Naive thymus-derived CD4-positive, alpha-beta T cell (primary cell): ENCODE results near the gene RAB10. TPM values are rescaled to one million over a fixed set of nuclear protein-coding genes. Genes with fewer than 3 reads are reported as not detected.
"Not testable (repeated sequence)": the region's sequence is repeated elsewhere in the genome, so short reads cannot be mapped to it uniquely, and the experiment has no call there.

Experiments used
- ATAC-seq: fragments of 150-1000 bp; cut with Tn5 transposase; 2 replicates; pipeline ENCODE4 v1.10.0; 2021; ENCODE audit warnings: mild to moderate bottlenecking, moderate library complexity
- CTCF ChIA-PET: fragments of 350-600 bp; sonication (Branson Sonifier 250); formaldehyde crosslinking; loops from one replicate; lab custom pipeline; 2021; ENCODE audit warnings: antibody characterized with exemption; lab: Charles Lee
- POLR2A ChIA-PET: fragments of 350-600 bp; sonication (Branson Sonifier 250); formaldehyde crosslinking; loops from one replicate; lab custom pipeline; 2021; ENCODE audit warnings: antibody characterized with exemption, inconsistent platforms; lab: Charles Lee
- DNase-seq, 9 donors: peaks; one replicate each; pipeline versions ENCODE4 v3.0.0 to v3.0.0-alpha.2; 2020 to 2022; ENCODE audit warnings: mixed read lengths in 1 of 9
- H3K27ac ChIP-seq: one replicate; pipeline ENCODE4 v1.7.0; 2013; ENCODE audit warnings: mild to moderate bottlenecking, low read depth, low read length, moderate library complexity
- H3K27me3 ChIP-seq, 2 donors: one replicate each; pipeline ENCODE4 v1.7.0; 2013; ENCODE audit warnings: low read length in 2 of 2, mild to moderate bottlenecking in 2 of 2, moderate library complexity in 2 of 2; ENCODE audit not compliant: control insufficient read depth in 2 of 2, insufficient read depth in 2 of 2
- H3K36me3 ChIP-seq, 3 experiments: 1 replicate in 2 of 3; 2 replicates in 1 of 3; pipeline ENCODE4 v1.7.0; 2013; ENCODE audit warnings: low read length in 3 of 3, mild to moderate bottlenecking in 3 of 3, moderate library complexity in 1 of 3; ENCODE audit not compliant: insufficient read depth in 3 of 3, control insufficient read depth in 2 of 3
- H3K4me1 ChIP-seq, 2 donors: one replicate each; pipeline ENCODE4 v1.7.0; 2013; ENCODE audit warnings: low read length in 2 of 2, mild to moderate bottlenecking in 2 of 2, moderate library complexity in 1 of 2; ENCODE audit not compliant: control insufficient read depth in 2 of 2, insufficient read depth in 2 of 2
- H3K4me3 ChIP-seq: 2 replicates; pipeline ENCODE4 v1.7.0; 2013; ENCODE audit warnings: mild to moderate bottlenecking, low read length
- H3K9me3 ChIP-seq, 3 experiments: 1 replicate in 2 of 3; 2 replicates in 1 of 3; pipeline ENCODE4 v1.7.0; 2013; ENCODE audit warnings: low read length in 3 of 3; ENCODE audit not compliant: control insufficient read depth in 2 of 3
- H3K27ac Mint-ChIP-seq, 9 donors: one replicate each; pipeline ENCODE4 v1.8.0; 2020 to 2022; ENCODE audit warnings: mixed read lengths in 9 of 9, mild to moderate bottlenecking in 8 of 9, moderate library complexity in 5 of 9, inconsistent platforms in 2 of 9
- H3K27me3 Mint-ChIP-seq, 5 donors: one replicate each; pipeline ENCODE4 v1.8.0; 2021 to 2022; ENCODE audit warnings: mixed read lengths in 5 of 5, mild to moderate bottlenecking in 1 of 5
- H3K36me3 Mint-ChIP-seq, 5 donors: one replicate each; pipeline ENCODE4 v1.8.0; 2020 to 2022; ENCODE audit warnings: mixed read lengths in 5 of 5, mild to moderate bottlenecking in 3 of 5, inconsistent platforms in 1 of 5
- H3K4me1 Mint-ChIP-seq, 7 donors: one replicate each; pipeline ENCODE4 v1.8.0; 2020 to 2022; ENCODE audit warnings: mixed read lengths in 7 of 7, mild to moderate bottlenecking in 3 of 7, inconsistent platforms in 1 of 7
- H3K4me3 Mint-ChIP-seq, 10 donors: one replicate each; pipeline ENCODE4 v1.8.0; 2020 to 2022; ENCODE audit warnings: mild to moderate bottlenecking in 10 of 10, mixed read lengths in 10 of 10, moderate library complexity in 6 of 10, inconsistent platforms in 2 of 10
- H3K9me3 Mint-ChIP-seq, 11 donors: one replicate each; pipeline ENCODE4 v1.8.0; 2020 to 2022; ENCODE audit warnings: mixed read lengths in 11 of 11, mild to moderate bottlenecking in 4 of 11, inconsistent platforms in 1 of 11, moderate library complexity in 1 of 11
- intact Hi-C, 2 donors: fragments of 100-400 bp; cut with micrococcal nuclease; formaldehyde crosslinking; loops; one replicate each; pipeline ENCODE4 v1.15.1; 2023
- polyA plus RNA-seq, 2 donors: library from polyadenylated mRNA; unstranded; fragments of 300-500 nt; fragmentation: Illumina TruSeq; gene quantifications; one replicate each; pipeline ENCODE4 v1.2.3, GENCODE V29; 2021
- total RNA-seq, 6 experiments: library from RNA in 5 of 6; stranded (reverse) in 5 of 6; gene quantifications; 1 replicate in 5 of 6; 2 replicates in 1 of 6; pipeline ENCODE4 v1.2.3 and lab custom pipeline; 2021 to 2026

RAB10 gene
- total and polyA plus RNA-seq, 7 experiments from 2014 or later, result 25.6 to 108 (median 60.5) TPM

DNA sequence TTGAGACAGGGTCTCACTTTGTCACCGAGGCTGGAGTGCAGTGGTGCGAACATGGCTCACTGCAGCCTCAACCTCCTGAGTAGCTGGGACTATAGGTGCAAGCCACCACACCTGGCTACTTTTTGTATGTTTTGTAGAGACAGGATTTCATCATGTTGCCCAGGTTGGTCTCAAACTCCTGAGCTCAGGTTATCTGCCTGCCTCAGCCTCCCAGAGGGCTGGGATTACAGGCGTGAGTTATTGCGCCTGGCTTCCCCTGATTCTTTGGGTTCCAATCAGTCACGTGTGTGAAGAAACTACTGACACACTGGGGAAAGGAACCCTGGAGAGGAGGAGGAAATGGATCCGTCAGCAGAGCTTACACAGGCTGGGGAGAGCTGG is 22.3 kb upstream of the RAB10 start:
- no peaks in the 10 kb centered on the region for H3K27me3 ChIP-seq
- H3K27me3 Mint-ChIP-seq, result peaks cover 0 to 5% (median 0%) of the 10 kb centered on the region in 5 donors
- no peaks in the 10 kb centered on the region for H3K36me3 Mint-ChIP-seq
- H3K4me1 ChIP-seq, result no peaks in the 10 kb centered on the region
- ATAC-seq (no peak), DNase-seq (no peak)
- intact Hi-C loops, result no loop called here
- H3K9me3 ChIP-seq, result no peaks in the 10 kb centered on the region
- no peaks in the 10 kb centered on the region for H3K36me3 ChIP-seq
- H3K27ac ChIP-seq, result no peak overlapping the region
- H3K4me3 ChIP-seq, result no peak overlapping the region
- H3K27ac Mint-ChIP-seq, result no peak overlapping the region
- peaks cover 0 to 10% (median 0%) of the 10 kb centered on the region in 7 donors for H3K4me1 Mint-ChIP-seq
- ChIA-PET POLR2A (no interaction called here), CTCF (interaction anchor here (0.8 kb wide), 1 partner anchor 16 kb away, joined by 4 read pairs; no protein-coding TSS in a partner anchor)
- H3K4me3 Mint-ChIP-seq, result no peak overlapping the region
- peaks cover 0 to 5% (median 0%) of the 10 kb centered on the region in 11 donors for H3K9me3 Mint-ChIP-seq

DNA sequence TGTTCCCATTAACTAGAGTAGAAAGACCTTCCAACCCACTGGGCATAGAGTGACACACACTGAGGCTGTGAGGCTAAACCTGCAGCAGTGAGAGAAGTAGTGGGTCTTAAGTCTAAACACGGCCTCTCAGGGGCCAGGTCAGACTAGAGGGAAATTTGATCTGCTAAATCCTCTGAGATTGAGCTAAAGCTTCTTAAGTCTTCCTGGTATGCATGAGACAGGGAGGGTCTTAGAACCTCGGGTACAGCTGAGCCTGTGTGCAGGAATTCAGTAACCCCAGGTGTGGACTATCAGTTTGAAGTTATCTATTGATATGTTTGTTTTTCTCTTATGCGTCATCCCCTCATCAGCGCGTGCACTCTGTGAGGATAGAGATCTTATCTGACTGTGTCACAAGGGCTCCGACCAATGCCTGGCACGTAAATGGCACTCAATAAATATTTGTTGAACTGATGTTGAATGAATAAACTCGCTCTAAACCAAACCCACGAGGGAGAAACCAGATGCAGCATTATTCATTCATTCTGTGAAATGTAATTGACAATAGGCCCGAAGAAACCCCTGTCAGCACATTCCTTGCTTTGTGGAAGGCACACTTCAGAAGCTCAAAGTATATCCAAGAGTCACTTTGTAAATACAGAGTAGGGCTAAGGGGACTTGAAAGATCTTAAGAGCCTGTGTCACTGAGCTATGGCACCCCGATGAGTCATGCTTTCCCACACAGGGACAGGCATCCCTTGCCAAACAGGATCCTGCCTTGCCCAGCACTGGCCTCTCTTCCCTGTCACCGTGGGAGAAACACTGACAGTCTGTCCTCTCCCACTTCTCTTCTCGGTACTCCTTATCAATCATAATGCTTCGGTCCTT is 21.7 kb upstream of the RAB10 start:
- ATAC-seq, result no peak
- POLR2A ChIA-PET, result no interaction called here
- no peak overlapping the region for H3K27ac Mint-ChIP-seq

DNA sequence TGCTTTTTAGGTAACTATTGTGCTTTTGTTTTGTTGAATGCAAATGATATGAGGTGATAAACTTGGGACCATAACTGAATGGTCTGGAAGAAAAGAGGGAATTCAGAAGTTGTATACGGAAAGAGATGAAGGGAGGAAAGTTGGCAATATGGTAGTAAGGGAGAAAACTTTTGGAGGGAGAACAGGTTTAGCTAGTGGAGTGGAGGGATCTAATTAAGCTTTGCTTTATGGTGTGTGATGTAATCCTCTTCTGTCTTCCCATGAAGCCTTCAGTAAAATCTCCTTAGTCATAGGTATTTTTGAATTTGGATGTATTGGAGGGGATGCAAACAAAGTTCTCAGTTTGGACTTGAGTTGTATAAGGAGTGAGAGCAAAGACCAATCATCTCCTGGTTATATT is 20.2 kb upstream of the RAB10 start:
- Mint-ChIP-seq H3K27ac (no peak overlapping the region), H3K4me3 (no peak overlapping the region), H3K9me3 (peaks cover 0 to 5% (median 0%) of the 10 kb centered on the region in 11 donors), H3K27me3 (peaks cover 0 to 5% (median 0%) of the 10 kb centered on the region in 5 donors), H3K36me3 (no peaks in the 10 kb centered on the region), H3K4me1 (peaks cover 0 to 18% (median 0%) of the 10 kb centered on the region in 7 donors)
- no peaks in the 10 kb centered on the region for H3K27me3 ChIP-seq
- H3K4me3 ChIP-seq, result no peak overlapping the region
- H3K4me1 ChIP-seq, result no peaks in the 10 kb centered on the region
- POLR2A ChIA-PET, result interaction anchor here (0.6 kb wide), 1 partner anchor 152 kb away, joined by 4 read pairs; no protein-coding TSS in a partner anchor
- DNase-seq (no peak), ATAC-seq (no peak)
- CTCF ChIA-PET, result no interaction called here
- no peak overlapping the region for H3K27ac ChIP-seq
- no peaks in the 10 kb centered on the region for H3K36me3 ChIP-seq
- intact Hi-C loops, result no loop called here
- H3K9me3 ChIP-seq, result no peaks in the 10 kb centered on the region

More for the DNA sequence above, 21.7 kb upstream of the RAB10 start:
- no peaks in the 10 kb centered on the region for H3K4me1 ChIP-seq
- no peak overlapping the region for H3K4me3 Mint-ChIP-seq
- no peaks in the 10 kb centered on the region for H3K27me3 ChIP-seq
- peaks cover 0 to 10% (median 0%) of the 10 kb centered on the region in 7 donors for H3K4me1 Mint-ChIP-seq
- intact Hi-C loops, result no loop called here
- no peak overlapping the region for H3K27ac ChIP-seq
- CTCF ChIA-PET, result interaction anchor here (0.8 kb wide), 1 partner anchor 15 kb away, joined by 4 read pairs; no protein-coding TSS in a partner anchor
- H3K36me3 Mint-ChIP-seq, result no peaks in the 10 kb centered on the region
- H3K9me3 Mint-ChIP-seq, result peaks cover 0 to 5% (median 0%) of the 10 kb centered on the region in 11 donors
- no peaks in the 10 kb centered on the region for H3K9me3 ChIP-seq
- no peak for DNase-seq
- H3K4me3 ChIP-seq, result no peak overlapping the region
- H3K27me3 Mint-ChIP-seq, result peaks cover 0 to 5% (median 0%) of the 10 kb centered on the region in 5 donors
- H3K36me3 ChIP-seq, result no peaks in the 10 kb centered on the region

DNA sequence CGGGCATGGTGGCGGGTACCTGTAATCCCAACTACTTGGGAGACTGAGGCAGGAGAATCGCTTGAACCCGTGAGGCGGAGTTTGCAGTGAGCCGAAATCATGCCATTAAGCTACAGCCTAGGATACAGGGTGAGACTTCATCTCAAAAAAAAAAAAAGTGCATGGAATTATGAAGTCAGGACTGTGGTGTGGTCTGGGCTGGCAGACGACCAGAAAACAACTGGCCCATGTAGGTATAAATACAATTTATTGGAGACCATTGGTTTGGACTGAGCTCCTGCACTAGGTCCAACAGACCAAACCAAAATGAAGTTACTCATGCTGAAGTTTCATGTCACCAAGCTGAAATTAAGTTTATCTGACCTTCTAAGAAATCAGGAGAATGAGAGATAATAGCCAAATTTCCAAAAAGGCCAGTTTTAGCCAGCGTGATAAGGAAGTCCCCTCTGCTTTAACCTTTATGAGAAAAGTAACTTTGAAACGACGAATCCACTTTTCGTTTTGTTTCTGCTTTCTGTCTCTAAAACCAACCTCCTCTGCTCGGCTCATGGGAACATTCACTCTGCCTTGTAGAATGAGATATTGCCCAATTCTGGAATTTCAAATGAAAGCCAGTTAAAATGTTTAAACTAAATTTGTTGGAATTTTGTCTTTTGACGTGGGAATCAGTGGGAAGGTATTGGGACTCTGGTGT is 17.7 kb upstream of the RAB10 start:
- Histone ChIP-seq H3K9me3 (no peaks in the 10 kb centered on the region), H3K27ac (no peak overlapping the region), H3K4me3 (no peak overlapping the region), H3K36me3 (no peaks in the 10 kb centered on the region), H3K4me1 (no peaks in the 10 kb centered on the region), H3K27me3 (no peaks in the 10 kb centered on the region)
- CTCF ChIA-PET, result interaction anchor here (0.5 to 1.4 kb wide), 2 partner anchors 25 to 27 kb away, joined by 3 read pairs; no protein-coding TSS in a partner anchor
- intact Hi-C loops, result no loop called here
- ATAC-seq, result no peak
- Mint-ChIP-seq H3K36me3 (no peaks in the 10 kb centered on the region), H3K27ac (no peak overlapping the region), H3K9me3 (no peaks in the 10 kb centered on the region), H3K4me1 (peaks cover 0 to 8% (median 0%) of the 10 kb centered on the region in 7 donors), H3K27me3 (no peaks in the 10 kb centered on the region), H3K4me3 (no peak overlapping the region)
- POLR2A ChIA-PET, result no interaction called here
- no peak for DNase-seq

DNA sequence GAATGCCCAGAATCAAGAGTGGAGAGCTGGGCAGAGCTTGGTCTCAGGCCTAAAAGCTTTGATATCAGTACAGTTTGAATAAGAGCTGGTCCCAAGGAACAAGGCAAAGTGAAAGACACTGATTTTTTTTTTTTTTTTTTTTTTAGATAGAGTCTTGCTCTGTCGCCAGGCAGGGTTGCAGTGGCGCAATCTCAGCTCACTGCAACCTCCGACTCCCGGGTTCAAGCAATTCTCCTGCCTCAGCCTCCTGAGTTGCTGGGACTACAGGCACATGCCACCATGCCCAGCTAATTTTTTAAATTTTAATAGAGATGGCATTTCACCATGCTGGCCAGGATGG is 17.2 kb upstream of the RAB10 start:
- H3K4me3 Mint-ChIP-seq, POLR2A ChIA-PET, H3K27ac ChIP-seq, H3K36me3 Mint-ChIP-seq, DNase-seq, H3K9me3 ChIP-seq, H3K4me1 ChIP-seq, H3K27me3 ChIP-seq, H3K27ac Mint-ChIP-seq, H3K4me3 ChIP-seq, ATAC-seq, H3K27me3 Mint-ChIP-seq, intact Hi-C loops, H3K9me3 Mint-ChIP-seq, H3K36me3 ChIP-seq, H3K4me1 Mint-ChIP-seq: not testable (repeated sequence)
- CTCF ChIA-PET, result interaction anchor here (0.5 to 1.4 kb wide), 2 partner anchors 25 to 28 kb away, joined by 3 read pairs; no protein-coding TSS in a partner anchor

DNA sequence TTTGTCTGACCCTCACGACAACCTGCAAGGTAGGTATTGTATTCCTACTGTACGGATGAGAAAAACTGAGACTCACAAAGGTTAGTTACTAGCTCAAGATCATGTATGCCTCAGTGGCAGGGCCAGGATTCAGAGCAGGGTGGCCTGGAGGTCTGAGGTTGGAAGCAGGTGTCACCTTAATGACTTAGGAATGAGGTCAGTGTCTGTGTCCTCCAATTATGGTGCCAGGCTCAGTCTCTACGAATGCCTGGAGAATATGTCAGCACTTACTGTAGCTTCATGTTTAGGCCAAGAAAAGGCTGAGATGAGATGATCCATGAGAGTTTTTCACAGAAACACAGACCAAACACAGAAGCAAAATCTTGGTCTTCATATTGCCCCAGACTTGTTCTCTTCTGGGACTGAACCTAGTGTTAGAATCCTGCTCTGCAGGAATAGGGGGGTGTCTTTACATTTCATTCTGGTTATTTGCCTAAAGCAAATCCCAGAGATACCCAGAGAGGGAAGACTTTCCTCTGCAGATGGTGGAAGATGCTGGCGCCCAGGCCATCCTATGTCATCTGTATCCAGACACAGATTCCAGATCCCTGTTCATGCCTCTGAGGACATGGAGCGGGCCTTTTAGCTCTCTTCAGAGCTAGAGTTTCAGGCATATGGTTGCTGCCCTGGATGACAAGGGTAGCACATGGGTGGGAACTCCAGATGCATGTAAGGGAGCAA is 16.3 kb upstream of the RAB10 start:
- Histone ChIP-seq H3K4me3 (no peak overlapping the region), H3K4me1 (no peaks in the 10 kb centered on the region), H3K36me3 (no peaks in the 10 kb centered on the region), H3K27ac (no peak overlapping the region), H3K27me3 (no peaks in the 10 kb centered on the region), H3K9me3 (no peaks in the 10 kb centered on the region)
- ChIA-PET POLR2A (interaction anchor here (0.7 kb wide), 1 partner anchor 8 kb away, joined by 3 read pairs; no protein-coding TSS in a partner anchor), CTCF (interaction anchor here (1.4 kb wide), 1 partner anchor 26 kb away, joined by 3 read pairs; no protein-coding TSS in a partner anchor)
- ATAC-seq, result no peak
- no peaks in the 10 kb centered on the region for H3K9me3 Mint-ChIP-seq
- H3K27me3 Mint-ChIP-seq, result peaks cover 0 to 5% (median 0%) of the 10 kb centered on the region in 5 donors
- H3K36me3 Mint-ChIP-seq, result no peaks in the 10 kb centered on the region
- no peak overlapping the region for H3K4me3 Mint-ChIP-seq
- DNase-seq, result no peak
- no peak overlapping the region for H3K27ac Mint-ChIP-seq
- H3K4me1 Mint-ChIP-seq, result peaks cover 0 to 8% (median 0%) of the 10 kb centered on the region in 7 donors
- intact Hi-C loops, result no loop called here
